Esophagus mucosa (tissue), 1 donor: ENCODE results near the gene NFX1. TPM values are rescaled to one million over a fixed set of nuclear protein-coding genes. Genes with fewer than 3 reads are reported as not detected.
"Not testable (repeated sequence)": the region's sequence is repeated elsewhere in the genome, so short reads cannot be mapped to it uniquely, and the experiment has no call there.

Experiments used
- ATAC-seq: fragments of 200-7000 bp; cut with Tn5 transposase; one replicate; pipeline ENCODE4 v1.9.1; 2020
- total RNA-seq: library from RNA; stranded (reverse); gene quantifications from one replicate; pipeline ENCODE4 v1.2.4, GENCODE V29; 2023
- donor health status: DM: yes; HTN: yes; CAD: no.

NFX1 gene
- total RNA-seq, 1 donor from 2014 or later: 26.6 TPM

GRCh38 chr9:33366979-33367480 lies 76.7 kb downstream of the NFX1 start:
- ATAC-seq: no peak

DNA sequence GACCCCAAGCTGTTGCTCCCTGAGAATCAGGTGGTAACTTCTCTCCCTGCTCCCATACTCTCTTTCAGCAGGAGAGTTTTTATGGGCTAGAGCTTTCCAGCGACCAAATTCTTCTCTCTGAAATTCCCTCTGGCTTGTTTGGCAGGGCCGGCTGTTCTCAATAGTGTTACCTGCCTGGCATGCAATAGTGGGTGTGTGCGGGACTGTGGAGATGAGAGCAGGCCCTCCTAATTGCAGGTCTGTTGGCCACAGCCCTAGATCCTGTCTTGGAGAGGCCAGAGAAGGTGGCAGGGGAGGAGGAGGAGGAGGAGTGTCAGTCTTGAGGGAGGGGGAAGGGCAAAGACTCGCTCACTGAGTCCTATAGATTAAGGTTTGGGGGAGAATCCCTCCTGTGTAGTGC lies 82.6 kb downstream of the NFX1 start:
- no peak for ATAC-seq

- no peak for ATAC-seq
These were observed 83.9 kb downstream of the NFX1 start for GRCh38 chr9:33374190-33374589.

- ATAC-seq: peak; percentile 94
These were observed 84.4 kb downstream of the NFX1 start for GRCh38 chr9:33374634-33375237.

- no peak for ATAC-seq
These were observed 85.0 kb downstream of the NFX1 start for GRCh38 chr9:33375238-33375840.

DNA sequence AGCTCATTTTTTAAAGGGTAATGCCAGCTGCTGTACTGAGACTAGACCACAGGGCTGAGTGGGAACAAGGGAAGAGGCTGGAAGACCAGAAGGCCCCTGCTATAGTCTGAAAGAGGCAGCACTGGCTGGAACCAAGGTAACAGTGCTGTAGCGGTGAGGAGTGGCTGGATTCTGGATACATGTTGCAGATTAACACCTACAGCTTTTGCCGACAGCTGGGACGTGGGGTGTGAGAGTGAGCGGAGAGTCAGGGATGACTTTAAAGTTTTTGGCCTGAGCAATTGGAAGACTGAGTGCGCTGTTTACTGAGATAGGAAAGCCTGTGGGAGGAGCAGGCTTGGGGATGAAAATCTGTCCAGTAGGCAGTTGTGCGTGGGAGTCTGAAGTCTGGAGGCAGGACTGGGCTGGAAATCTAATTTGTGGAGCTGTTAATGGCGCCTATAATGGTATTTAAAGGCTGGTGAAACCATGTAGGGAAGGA lies 85.6 kb downstream of the NFX1 start:
- no peak for ATAC-seq

DNA sequence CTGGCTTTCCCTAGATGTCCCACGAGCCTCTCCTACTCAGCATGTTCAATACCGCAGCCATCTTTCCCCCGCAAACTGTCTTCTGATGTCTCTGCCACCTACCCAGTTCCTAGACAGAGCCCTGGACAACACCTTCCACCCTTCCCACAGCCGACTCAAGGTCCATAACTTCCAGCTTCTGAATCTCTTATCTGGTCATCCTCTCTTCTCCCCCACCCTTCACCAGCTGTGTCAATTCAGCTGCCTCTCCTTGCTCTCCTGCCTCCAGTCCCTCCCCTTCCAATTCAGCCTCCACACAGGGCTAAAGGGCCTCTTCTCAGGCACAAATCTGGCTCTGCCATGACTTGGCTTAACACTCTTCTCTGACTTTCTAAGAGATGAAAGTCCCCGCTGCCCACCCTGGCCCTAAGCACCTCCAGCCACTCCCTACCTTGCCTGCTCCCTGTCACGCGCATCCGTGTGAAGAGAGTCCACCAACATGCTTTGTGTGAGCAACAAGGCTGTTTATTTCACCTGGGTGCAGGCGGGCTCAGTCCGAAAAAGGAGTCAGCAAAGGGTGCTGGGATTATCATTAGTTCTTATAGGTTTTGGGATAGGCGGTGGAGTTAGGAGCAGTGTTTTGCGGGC lies 86.9 kb downstream of the NFX1 start:
- no peak for ATAC-seq

DNA sequence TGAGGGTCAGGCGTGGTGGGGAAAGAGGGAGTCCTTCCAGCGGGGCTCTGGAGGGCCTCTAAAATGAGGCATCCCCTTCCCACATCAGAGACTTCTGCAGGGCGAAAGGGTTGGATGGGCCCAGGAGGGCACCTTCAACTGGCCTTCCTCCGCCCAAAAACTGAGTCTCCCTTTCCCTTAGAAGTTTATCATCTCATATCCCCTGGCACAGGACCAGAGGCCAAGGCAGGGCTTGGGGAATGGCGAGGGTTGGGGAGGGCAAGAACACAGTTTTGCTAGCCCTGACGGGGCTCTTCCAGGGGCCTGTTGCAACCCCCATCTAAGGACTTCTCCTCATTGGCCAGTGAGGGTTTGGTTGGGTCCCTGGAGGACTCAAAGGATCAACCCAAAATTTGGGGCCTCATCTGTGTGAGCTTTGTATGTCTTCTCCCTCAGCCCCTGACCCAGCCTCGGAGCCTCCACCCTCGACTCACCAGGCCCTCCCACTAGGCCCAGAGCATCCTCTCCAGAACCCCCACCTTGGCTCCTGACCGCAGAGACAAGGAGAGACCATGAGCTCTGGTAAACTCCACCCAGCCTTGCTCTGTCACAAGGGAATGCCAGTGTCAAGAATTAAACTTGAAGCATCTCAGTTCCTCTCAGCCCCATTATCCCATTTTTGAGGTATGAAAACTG lies 87.9 kb downstream of the NFX1 start:
- ATAC-seq: no peak

DNA sequence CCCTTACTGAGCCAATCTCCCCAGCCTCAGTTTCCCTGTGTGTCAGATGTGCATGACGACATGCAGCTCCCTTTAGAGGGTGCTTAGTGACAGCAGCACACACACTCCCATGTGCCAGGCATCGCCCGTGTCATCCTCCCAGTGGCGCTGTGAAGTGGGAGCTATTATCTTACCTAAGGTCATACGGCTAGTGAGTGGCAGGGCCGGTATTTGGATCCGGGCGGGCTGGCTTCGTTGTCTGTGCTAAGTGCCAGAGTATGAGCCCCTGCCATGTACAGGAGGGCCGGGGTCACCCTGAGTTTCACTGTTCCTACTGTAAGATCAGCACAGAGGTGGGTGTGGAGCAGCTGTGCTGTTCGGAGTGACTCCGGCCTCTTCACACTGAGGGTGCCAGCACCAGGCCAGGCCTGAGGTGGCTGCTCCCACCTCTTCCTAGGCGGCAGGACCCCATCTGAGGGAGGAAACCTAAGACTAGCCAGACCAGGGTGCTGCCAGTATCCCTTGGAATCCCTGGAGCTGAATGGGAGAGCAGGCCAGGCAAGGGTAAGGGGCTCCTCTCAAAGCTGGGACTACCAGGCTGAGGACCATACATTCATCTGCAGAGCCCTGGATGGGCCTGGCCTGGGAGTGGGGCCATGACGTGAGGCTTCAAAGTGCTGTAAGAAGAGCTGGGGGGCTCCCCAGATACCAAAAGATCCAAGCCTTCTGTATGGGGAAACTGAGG lies 89.5 kb downstream of the NFX1 start:
- peak; percentile 21 for ATAC-seq

DNA sequence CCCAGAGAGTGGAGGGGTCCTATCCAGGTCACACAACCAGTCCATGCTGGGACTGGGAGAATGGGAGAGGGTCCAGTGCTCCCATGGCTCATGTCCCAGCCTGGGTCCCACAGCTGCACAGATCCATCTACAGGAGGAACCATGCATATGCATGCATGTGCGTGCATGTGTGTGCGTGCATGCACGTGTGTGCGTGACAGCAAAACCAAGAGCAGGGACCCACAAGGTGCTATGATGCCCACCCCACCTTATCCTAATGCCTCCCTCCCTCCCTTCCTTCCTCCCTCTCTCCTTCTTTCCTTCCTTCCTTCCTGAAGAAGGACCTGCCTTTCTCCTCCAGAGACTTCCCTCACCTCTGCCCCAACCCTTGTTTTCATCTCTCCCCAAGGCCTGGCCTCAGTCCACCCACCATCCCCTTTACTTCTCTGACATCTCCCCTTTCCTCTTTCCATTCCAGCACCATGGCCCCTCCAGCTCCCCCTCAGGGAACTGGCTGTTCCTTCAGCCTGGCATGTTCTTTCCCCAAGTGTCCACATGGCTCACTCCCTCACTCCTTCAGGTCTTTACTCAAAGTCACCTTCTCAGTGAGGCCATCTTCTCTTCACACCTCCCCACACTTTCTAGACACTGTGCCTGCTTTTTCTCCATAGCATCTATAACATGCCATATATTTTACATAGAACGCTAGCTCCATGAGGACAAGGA lies 90.2 kb downstream of the NFX1 start:
- peak; percentile 19 for ATAC-seq

DNA sequence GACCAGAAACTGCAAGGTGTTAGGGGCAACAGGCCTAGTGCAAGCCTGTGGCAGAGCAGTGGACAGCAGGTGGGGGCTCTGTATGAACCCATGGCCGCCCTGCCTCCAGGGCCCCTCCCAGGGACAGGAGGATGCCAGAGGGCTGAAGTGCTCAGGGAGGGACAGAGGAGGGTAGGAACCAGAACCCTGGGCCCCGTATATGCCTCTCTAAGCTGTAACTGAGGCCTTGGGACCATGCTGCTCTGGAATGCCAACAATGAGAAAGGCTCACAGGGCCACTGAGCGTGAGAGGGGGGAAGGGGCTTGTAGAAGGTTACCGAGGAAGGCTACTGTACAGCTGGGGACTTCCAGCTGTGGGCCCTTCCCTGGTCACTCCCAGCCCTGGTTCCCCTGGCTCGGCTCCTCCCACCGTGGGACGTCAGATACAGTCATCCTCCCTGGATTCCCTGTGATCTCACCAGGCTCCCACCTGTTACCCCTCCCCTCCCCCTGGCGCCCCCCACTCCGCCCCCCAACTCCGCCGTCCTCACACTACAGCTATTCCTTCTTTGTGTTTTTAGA lies 91.0 kb downstream of the NFX1 start:
- peak; percentile 36 for ATAC-seq

- ATAC-seq: not testable (repeated sequence)
These were observed 92.1 kb downstream of the NFX1 start for GRCh38 chr9:33382397-33382796.

GRCh38 chr9:33383396-33383795 lies 93.1 kb downstream of the NFX1 start:
- not testable (repeated sequence) for ATAC-seq

GRCh38 chr9:33385536-33385935 lies 95.2 kb downstream of the NFX1 start:
- ATAC-seq: not testable (repeated sequence)

- not testable (repeated sequence) for ATAC-seq
These were observed 95.8 kb downstream of the NFX1 start for GRCh38 chr9:33385979-33386640.

GRCh38 chr9:33386641-33386996 lies 96.3 kb downstream of the NFX1 start:
- not testable (repeated sequence) for ATAC-seq

DNA sequence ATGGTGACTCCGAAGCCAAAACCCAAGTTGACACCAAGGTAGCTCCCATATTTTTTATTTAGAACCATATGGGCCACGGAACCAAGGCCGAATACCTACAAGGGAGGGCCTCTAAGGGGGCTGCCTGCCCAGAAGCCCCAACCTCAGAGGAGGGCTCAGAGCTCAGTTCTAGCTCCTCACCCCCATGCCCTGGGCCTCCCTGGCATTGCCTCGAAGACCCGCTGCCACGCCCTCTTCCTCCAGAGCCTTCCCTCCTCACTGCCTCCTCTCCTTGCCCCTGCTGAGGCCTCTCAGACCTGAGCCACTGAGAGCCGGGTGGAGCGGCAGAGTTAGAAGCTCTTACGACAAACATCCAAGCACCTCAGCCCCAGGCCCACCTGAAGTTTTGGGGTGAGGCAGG lies 96.7 kb downstream of the NFX1 start:
- ATAC-seq: not testable (repeated sequence)

DNA sequence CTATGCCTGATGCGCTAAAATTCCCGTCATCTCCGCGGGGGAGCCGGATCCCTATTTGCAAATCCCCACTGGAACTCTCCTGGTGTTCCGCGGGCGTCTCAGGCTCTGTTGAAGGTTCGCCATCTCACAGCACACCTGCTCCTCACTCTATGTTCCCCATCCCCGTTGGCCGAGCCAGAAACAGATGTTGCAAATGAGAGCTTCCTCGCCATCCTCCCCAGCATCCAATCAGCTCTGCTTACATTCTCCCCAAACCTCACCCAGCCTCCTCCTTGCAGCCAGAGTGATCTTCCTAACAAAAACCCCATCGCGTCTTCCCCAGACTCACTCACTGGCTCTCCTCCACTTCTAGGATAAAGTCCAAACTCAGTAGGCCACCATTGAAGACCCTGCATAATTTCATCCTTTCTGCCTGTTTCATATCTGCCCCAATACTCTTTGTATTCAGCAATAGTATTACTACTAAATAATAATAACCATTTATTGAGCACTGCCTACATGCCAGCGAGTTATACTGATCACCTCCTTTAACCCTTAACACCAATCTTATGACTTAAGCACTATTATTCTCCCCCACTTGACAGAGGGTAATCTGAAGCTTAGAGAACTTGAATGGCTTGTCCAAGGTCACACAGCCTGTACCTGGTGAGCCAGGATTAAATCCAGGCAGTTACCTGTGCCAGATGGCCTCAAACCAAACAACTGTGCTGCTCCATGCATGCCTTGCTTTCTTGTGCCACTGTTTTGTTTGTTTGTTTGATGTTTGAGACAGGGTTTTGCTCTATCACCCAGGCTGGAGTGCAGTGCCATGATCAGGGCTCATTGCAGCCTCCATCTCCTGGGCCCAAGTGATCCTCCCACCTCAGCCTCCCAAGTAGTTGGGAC lies 98.0 kb downstream of the NFX1 start:
- no peak for ATAC-seq

- not testable (repeated sequence) for ATAC-seq
These were observed 100.9 kb downstream of the NFX1 start for GRCh38 chr9:33391111-33391771.
